ENCODE measurements around the gene NMT2.

DNA sequence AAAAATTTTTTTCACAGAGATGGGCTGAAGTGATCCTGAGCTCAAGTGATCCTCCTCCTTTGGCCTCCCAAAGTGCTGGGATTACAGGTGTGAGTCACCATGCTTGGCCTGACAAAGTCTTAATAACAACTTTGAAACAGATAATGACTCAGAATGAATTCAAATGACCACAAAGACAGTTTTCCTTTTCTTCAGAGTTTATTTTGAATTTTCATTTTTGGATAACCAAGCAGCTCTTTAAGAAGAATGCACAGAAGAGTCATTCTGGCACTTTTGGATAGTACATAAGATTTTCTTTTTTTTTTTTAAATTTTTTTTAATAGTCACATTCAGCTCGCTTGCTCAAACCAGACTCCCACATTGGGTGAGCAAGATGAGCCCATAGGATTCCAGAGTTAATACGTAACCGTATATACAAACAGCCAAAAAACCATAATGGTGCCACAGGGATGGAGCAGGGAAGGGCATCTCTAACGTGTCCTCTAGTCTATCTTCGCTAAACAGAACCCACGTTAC is 43.0 kb upstream of the NMT2 start:
- no peak for TF ChIP-seq CTCF (conservative IDR thresholded peaks at IDR 0.05; ENCODE audit: low read depth in 2 of 2)
- TF ChIP-seq, protein P1, sequence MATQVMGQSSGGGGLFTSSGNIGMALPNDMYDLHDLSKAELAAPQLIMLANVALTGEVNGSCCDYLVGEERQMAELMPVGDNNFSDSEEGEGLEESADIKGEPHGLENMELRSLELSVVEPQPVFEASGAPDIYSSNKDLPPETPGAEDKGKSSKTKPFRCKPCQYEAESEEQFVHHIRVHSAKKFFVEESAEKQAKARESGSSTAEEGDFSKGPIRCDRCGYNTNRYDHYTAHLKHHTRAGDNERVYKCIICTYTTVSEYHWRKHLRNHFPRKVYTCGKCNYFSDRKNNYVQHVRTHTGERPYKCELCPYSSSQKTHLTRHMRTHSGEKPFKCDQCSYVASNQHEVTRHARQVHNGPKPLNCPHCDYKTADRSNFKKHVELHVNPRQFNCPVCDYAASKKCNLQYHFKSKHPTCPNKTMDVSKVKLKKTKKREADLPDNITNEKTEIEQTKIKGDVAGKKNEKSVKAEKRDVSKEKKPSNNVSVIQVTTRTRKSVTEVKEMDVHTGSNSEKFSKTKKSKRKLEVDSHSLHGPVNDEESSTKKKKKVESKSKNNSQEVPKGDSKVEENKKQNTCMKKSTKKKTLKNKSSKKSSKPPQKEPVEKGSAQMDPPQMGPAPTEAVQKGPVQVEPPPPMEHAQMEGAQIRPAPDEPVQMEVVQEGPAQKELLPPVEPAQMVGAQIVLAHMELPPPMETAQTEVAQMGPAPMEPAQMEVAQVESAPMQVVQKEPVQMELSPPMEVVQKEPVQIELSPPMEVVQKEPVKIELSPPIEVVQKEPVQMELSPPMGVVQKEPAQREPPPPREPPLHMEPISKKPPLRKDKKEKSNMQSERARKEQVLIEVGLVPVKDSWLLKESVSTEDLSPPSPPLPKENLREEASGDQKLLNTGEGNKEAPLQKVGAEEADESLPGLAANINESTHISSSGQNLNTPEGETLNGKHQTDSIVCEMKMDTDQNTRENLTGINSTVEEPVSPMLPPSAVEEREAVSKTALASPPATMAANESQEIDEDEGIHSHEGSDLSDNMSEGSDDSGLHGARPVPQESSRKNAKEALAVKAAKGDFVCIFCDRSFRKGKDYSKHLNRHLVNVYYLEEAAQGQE (IDR thresholded peaks at IDR 0.05; ENCODE audit: unreplicated experiment) = no peak
- TF ChIP-seq POLR2AphosphoS5 (IDR thresholded peaks at IDR 0.05; ENCODE audit: low read depth) = no peak
- no peak for TF ChIP-seq EZH2 (IDR thresholded peaks at IDR 0.05; ENCODE audit: low read depth, unreplicated experiment)
- no peak for TF ChIP-seq EZH2phosphoT487 (IDR thresholded peaks at IDR 0.05; ENCODE audit: unreplicated experiment)
- TF ChIP-seq ZNF114 (CRISPR knock-in tag; IDR thresholded peaks at IDR 0.05) = no peak
- no peak for TF ChIP-seq JUNB (IDR thresholded peaks at IDR 0.05; ENCODE audit: unreplicated experiment)
- TF ChIP-seq CREB1 (CRISPR knock-in tag; IDR thresholded peaks at IDR 0.05; ENCODE audit: low read depth) = no peak
- TF ChIP-seq ZNF331 (CRISPR knock-in tag; IDR thresholded peaks at IDR 0.05; ENCODE audit: low read depth) = no peak
- TF ChIP-seq ETS1 (IDR thresholded peaks at IDR 0.05) = no peak
- TF ChIP-seq STAT1 (IDR thresholded peaks at IDR 0.05; ENCODE audit: unreplicated experiment) = no peak
